Neutrophil (primary cell): ENCODE measurements around the gene SLC35E2B.

Source experiments
- H3K27ac ChIP-seq: fragments of 200-600 bp; sonication (generic); 2 replicates; pipeline ENCODE4 v1.5.1; 2016; ENCODE audit warnings: mild to moderate bottlenecking, moderate library complexity
- H3K27me3 ChIP-seq: fragments of 200-600 bp; sonication (generic); 2 replicates; pipeline ENCODE4 v1.6.0; 2016; ENCODE audit warnings: mild to moderate bottlenecking
- H3K36me3 ChIP-seq: fragments of 200-600 bp; sonication (generic); 2 replicates; pipeline ENCODE4 v1.5.1; 2017
- H3K4me1 ChIP-seq, 2 experiments: fragments of 200-600 bp in 1 of 2; sonication (generic) in 1 of 2; 1 replicate in 1 of 2; 2 replicates in 1 of 2; pipeline versions ENCODE4 v1.5.1 to v1.6.1; 2013 to 2016; ENCODE audit warnings: low read depth in 1 of 2, low read length in 1 of 2, mild to moderate bottlenecking in 1 of 2, moderate library complexity in 1 of 2; ENCODE audit not compliant: control insufficient read depth in 1 of 2, insufficient read depth in 1 of 2
- H3K4me3 ChIP-seq, 2 experiments: fragments of 200-600 bp in 1 of 2; sonication (generic) in 1 of 2; 1 replicate in 1 of 2; 2 replicates in 1 of 2; pipeline ENCODE4 v1.5.1; 2013 to 2016; ENCODE audit warnings: low read depth in 1 of 2, low read length in 1 of 2, mild to moderate bottlenecking in 1 of 2, moderate library complexity in 1 of 2
- H3K9me3 ChIP-seq: fragments of 200-600 bp; sonication (generic); 2 replicates; pipeline ENCODE4 v1.5.1; 2016
- TF ChIP-seq, protein P1 (sequence below): fragments of 200-600 bp; sonication (generic); IDR thresholded peaks from 2 replicates; pipeline ENCODE4 v1.5.1; 2016; ENCODE audit warnings: antibody characterized with exemption

The SLC35E2B gene

DNA sequence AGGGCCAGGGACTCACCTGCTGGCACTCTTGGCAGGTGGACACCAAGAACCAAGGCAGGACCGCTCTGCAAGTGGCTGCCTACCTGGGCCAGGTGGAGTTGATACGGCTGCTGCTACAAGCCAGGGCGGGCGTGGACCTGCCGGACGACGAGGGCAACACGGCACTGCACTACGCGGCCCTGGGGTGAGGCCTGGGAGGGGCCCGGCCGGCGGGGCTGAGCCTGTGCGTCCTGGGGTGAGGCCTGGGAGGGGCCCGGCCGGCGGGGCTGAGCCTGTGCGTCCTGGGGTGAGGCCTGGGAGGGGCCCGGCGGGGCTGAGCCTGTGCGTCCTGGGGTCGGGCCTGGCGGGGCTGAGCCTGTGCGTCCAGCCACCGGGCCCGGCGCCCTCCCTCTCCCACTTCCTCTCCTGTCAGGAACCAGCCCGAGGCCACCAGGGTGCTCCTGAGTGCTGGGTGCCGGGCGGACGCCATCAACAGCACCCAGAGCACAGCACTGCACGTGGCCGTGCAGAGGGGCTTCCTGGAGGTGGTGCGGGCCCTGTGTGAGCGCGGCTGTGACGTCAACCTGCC, 65.2 kb downstream of the SLC35E2B start:
- Histone ChIP-seq H3K4me3 (no peak overlapping the region), H3K27me3 (peaks cover 50% of the 10 kb centered on the region), H3K4me1 (peaks cover 2 to 26% of the 10 kb centered on the region in 2 experiments), H3K27ac (no peak overlapping the region), H3K9me3 (no peaks in the 10 kb centered on the region), H3K36me3 (peaks cover 31% of the 10 kb centered on the region)
- TF ChIP-seq, protein P1, sequence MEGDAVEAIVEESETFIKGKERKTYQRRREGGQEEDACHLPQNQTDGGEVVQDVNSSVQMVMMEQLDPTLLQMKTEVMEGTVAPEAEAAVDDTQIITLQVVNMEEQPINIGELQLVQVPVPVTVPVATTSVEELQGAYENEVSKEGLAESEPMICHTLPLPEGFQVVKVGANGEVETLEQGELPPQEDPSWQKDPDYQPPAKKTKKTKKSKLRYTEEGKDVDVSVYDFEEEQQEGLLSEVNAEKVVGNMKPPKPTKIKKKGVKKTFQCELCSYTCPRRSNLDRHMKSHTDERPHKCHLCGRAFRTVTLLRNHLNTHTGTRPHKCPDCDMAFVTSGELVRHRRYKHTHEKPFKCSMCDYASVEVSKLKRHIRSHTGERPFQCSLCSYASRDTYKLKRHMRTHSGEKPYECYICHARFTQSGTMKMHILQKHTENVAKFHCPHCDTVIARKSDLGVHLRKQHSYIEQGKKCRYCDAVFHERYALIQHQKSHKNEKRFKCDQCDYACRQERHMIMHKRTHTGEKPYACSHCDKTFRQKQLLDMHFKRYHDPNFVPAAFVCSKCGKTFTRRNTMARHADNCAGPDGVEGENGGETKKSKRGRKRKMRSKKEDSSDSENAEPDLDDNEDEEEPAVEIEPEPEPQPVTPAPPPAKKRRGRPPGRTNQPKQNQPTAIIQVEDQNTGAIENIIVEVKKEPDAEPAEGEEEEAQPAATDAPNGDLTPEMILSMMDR: no peak

DNA sequence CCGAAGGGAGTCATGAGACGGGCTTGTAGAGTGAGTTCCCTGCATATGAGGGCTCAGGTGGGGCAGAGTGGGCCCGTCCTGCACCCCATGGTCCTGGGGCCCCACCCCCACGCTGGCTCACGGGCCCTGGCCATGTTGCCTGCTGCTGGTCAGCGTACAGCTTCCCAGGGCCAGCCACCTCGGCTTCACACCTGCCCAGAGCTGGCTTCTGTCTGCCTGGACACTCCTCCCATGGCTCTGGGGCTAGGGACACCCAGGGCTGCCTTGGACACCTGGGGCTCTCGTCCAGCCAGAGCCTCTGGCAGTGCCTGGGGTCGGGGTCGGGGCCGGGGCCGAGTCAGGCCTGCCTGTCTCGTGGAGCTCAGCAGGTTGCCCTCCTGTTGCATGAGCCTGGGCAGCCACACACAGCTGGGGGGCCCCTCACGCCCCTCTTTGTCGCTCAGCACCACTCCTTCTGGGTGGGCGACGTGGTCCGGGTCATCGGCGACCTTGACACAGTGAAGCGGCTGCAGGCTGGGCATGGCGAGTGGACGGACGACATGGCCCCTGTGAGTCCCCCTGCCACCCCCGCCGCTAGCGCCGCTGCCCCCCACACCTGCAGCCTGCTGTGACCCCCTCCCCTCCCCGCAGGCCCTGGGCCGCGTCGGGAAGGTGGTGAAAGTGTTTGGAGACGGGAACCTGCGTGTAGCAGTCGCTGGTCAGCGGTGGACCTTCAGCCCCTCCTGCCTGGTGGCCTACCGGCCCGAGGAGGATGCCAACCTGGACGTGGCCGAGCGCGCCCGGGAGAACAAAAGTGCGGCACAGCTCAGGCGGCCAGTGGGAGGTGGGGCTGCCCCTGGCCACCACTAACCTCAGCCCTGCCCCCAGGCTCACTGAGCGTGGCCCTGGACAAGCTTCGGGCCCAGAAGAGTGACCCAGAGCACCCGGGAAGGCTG, 66.1 kb downstream of the SLC35E2B start:
- Histone ChIP-seq H3K36me3 (peaks cover 31% of the 10 kb centered on the region), H3K4me3 (no peak overlapping the region)

DNA sequence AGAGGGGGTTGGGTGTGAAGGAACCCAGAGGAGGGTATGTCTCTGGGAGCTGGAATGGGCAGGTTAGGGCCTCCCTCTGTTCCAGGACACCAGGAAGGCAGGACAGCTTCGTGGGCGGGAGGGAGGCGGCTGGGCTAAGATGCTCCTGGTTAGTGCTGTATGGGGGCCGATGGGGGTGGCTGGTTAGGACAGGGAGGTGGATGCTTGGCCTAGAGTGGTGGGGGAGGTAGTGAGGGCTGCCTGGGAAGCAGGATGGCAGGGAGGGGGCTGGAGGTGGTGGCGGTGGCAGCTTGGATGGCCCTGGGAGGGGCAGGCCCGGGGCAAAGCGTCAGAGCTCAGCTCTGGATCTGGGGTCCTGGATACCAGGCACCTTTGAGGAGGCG, 66.8 kb downstream of the SLC35E2B start:
- peaks cover 35% of the 10 kb centered on the region for H3K27me3 ChIP-seq
- no peaks in the 10 kb centered on the region for H3K9me3 ChIP-seq
- TF ChIP-seq, protein P1: no peak
- H3K4me3 ChIP-seq: no peak overlapping the region
- peaks cover 31% of the 10 kb centered on the region for H3K36me3 ChIP-seq
- H3K27ac ChIP-seq: no peak overlapping the region
- H3K4me1 ChIP-seq: peaks cover 2 to 14% of the 10 kb centered on the region in 2 experiments

More for the DNA sequence above, 66.1 kb downstream of the SLC35E2B start:
- peaks cover 2 to 19% of the 10 kb centered on the region in 2 experiments for H3K4me1 ChIP-seq
- no peaks in the 10 kb centered on the region for H3K9me3 ChIP-seq
- TF ChIP-seq, protein P1: no peak
- no peak overlapping the region for H3K27ac ChIP-seq
- H3K27me3 ChIP-seq: peaks cover 41% of the 10 kb centered on the region

DNA sequence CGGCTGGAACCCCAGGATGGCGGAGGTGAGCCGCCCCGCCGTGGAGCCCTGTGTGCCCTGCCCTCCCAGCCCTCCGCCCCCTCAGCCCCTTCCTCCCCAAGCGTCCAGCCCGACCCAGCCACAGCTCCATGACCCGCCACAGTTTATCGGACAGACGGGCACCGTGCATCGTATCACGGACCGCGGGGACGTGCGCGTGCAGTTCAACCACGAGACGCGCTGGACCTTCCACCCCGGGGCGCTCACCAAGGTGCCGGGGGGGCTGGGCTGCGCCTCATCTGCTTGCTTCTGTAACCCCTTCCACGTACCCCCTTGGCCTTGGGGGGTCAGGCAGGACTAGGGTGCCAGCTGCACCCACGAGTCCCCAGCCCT, 67.2 kb downstream of the SLC35E2B start:
- peaks cover 2 to 10% of the 10 kb centered on the region in 2 experiments for H3K4me1 ChIP-seq
- H3K27me3 ChIP-seq: peaks cover 30% of the 10 kb centered on the region
- H3K9me3 ChIP-seq: no peaks in the 10 kb centered on the region
- peaks cover 31% of the 10 kb centered on the region for H3K36me3 ChIP-seq
- no peak overlapping the region for H3K27ac ChIP-seq
- H3K4me3 ChIP-seq: no peak overlapping the region
- TF ChIP-seq, protein P1: no peak

DNA sequence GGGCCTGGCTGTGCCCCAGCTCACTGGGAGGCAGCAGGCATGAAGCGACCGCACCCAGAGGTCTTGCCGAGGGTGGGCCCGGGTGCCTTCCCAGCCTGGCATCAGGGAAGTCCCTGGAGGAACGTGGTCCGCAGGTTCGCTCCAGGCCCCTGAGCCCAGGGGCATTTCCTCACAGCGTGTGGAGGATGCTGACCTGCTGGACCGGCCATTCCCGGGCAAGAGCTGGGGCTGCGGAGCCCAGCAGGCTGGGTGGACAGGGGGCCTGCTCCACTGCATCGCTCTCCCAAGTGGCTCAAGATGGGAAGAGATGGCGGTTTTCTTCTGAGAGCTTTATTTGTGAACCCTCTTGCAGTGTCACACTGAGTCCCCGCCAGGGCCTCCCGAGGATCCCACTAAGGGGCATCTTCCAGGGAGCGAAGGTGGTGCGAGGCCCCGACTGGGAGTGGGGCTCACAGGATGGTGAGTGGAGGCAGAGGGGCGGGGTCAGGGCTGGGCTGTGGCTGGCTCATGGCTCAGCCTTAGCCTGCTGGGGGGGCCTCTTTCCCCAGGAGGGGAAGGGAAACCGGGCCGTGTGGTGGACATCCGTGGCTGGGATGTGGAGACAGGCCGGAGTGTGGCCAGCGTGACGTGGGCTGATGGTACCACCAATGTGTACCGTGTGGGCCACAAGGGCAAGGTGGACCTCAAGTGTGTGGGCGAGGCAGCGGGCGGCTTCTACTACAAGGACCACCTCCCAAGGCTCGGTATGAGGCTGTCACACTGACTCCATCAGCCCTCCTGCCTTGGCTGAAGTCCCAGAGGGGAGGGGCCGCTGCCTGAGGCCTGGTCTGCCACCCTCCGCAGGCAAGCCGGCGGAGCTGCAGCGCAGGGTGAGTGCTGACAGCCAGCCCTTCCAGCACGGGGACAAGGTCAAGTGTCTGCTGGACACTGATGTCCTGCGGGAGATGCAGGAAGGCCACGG, 67.9 kb downstream of the SLC35E2B start:
- no peak overlapping the region for H3K27ac ChIP-seq
- no peaks in the 10 kb centered on the region for H3K9me3 ChIP-seq
- H3K36me3 ChIP-seq: peaks cover 31% of the 10 kb centered on the region
- peaks cover 0 to 3% of the 10 kb centered on the region in 2 experiments for H3K4me1 ChIP-seq
- no peak overlapping the region for H3K4me3 ChIP-seq
- H3K27me3 ChIP-seq: peaks cover 24% of the 10 kb centered on the region
- TF ChIP-seq, protein P1: no peak
